RCC 7860 (cell line): ENCODE data around the gene U2SURP.
"Not testable (repeated sequence)": the region's sequence is repeated elsewhere in the genome, so short reads cannot be mapped to it uniquely, and the experiment has no call there.

Experiments used
- DNase-seq: peaks from one replicate; pipeline ENCODE4 v3.0.0-alpha.2; 2015; ENCODE audit warnings: low spot score
- FAIRE-seq: peaks from 2 replicates; lab custom pipeline; 2012; peaks lifted over from hg19 to GRCh38; lab: Jason Lieb, UNC

Gene U2SURP

DNA sequence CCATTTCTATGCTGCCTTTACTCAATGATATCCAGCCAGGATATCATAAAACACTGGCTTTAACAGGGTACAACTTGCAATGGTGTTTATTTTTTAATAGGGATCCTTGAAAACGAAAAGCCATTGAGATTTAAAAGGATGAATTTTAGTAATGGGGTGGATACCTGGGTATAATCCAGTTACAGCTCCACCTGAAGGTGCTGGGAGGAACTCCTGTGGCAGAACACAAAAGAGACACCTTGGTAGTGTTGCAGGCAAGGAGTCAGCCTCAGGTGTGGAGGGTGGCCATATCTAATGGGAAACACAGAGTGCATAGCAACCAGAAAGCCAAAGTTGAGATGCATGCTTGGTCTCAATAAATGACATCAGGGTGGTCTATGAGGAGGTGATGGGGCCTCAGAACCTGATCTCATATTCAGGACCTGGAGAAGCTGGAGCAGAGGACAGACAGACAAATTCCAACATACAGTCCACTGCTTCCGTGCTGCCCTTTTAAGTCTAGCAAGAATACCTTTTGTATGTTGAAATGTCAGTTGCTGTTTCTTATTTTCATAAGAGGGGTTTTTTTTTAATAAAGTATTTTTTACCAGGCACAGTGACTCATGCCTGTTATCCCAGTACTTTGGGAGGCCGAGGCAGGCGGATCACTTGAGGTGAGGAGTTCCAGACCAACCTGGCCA is 25.9 kb upstream of the U2SURP start:
- DNase-seq (no peak), FAIRE-seq (no peak)

DNA sequence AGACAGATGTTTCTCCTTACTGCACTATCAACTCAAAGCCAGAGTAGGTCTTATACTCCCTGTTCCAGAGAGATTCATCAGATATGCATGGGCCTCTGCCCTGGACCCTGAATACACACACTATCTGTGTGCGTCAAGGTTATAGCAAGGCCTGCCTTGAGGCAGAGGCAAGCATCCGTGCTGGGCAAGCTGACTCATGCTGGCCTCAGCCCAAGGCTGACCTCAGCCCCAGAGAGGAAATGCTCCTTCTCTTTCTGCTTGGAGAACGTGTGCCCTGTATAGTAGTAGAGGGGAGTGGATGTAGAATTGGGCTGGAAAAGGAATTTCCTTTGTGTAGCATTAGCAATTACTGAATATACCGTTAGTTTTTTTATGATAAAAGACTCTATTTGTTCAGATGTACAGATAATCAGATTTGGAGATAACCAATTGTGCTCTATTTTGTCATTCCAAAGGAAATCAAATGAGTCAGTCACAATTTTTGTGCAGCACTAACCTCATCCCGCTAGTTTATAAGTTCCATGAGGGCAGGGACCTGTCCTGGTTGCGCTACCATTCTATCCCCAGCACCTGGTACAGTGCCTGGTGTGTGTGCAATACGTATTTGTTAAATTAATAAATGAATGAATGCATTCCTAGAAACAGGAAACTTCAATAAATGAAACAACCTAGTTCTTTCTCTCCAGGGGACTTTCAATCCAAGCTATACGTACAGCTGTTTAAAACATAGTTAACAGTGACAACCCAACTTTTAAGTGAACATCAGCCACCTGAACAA is 24.6 kb upstream of the U2SURP start:
- FAIRE-seq (peak; percentile 97), DNase-seq (peak; percentile 92)

DNA sequence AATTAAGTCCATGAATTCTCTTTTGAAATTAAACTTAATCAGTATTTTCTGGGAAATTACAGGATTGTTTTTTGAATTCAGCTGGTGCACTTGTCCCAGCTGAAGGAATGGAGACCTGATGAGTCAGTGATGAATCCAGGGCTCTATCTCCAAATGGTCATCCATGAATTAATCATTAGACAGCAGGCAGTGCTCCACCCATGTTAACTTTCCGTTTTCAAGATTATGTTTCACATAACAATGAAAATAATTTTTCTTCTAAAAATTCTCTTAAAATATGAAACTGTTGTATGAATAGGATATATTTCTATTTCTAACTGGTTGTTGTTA is 24.0 kb upstream of the U2SURP start:
- FAIRE-seq (peak; percentile 95), DNase-seq (peak; percentile 72)

DNA sequence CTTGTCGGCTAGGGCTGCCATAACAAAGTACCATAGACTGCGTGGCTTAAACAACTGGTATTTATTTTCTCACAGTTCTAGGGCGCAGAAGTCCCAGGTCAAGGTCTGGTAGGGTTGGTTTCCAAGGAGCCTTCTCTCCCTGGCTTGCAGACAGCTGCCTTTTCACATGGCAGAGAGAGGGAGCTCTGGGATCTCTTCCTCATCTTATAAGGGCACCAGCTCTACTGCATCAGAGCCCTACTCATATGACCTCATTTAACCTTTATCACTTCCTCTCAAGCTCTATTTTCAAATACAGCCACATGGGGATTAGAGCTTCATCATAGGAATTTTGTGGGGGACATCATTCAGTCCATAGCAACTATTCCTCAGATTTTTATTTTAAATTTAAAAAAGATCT is 20.3 kb upstream of the U2SURP start:
- DNase-seq, result no peak
- no peak for FAIRE-seq

DNA sequence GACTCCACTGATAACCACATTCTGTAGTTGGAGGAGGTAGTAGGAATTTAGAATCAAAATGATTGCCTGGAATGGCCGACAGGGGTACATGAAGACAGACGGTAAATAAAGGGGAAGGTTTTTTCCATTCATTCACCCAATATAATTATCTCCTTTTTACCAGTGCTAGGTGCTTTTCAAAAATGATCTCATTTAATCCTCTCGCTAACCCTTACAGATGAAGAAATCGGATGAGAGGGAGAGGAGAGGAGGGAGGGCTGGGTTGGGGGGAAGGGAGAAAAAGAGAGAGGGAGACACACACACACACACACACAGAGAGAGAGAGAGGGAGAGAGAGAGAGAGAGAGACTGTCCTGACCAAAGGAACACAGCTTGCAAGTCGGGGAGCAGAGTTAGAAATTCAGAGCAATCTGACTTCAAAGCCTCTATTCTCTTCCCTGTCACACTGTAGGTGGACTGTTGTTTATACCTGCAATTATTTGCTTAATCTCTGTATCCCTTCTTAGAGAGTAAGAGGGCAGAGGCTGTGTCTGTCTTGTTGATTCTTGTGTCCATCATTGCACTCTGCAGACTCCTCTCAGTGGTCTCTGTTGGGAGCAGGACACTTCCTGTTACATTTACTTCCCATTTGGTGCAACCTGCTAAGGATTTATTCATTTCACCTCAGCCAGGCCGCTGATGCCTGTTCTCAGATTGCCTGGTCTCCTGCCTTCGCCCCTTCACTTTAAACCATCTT is 19.2 kb upstream of the U2SURP start:
- no peak for DNase-seq
- FAIRE-seq, result no peak

DNA sequence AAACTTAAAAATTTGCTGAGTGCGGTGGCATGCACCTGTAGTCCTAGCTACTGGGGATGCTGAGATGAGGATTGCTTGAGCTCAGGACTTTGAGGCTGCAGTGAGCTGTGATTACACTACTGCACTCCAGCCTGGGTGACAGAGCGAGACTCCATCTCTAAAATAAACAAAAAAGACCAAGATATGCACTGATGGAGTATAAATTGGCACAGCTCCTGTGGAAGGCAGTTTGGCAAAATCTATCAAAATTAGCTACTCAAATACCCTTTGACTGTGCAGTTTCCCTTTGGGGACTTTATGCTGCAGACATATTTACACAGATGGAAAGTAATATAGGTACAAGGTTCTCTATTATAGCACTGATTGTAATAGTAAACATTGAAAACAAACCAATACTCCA is 18.1 kb upstream of the U2SURP start:
- DNase-seq (no peak), FAIRE-seq (no peak)

DNA sequence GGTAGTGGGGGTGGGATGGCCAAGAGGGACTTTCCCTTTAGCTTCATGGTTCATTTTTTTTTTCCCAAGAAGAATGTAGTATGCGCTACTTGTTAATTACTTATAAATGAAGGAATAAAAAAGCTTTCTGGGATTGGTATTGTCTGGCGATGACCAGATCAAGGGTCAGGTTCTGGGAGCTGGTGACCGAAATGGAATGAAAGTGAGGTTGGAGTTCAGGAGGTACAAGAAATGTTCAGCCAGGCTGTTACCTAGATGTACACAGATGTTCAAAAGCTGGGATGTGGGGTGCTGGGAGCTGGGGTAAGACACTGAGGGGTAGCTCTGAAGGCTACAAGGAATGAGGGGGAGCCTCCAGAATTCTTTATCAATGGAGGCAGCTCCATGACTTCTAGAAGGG is 17.1 kb upstream of the U2SURP start:
- no peak for DNase-seq
- no peak for FAIRE-seq

DNA sequence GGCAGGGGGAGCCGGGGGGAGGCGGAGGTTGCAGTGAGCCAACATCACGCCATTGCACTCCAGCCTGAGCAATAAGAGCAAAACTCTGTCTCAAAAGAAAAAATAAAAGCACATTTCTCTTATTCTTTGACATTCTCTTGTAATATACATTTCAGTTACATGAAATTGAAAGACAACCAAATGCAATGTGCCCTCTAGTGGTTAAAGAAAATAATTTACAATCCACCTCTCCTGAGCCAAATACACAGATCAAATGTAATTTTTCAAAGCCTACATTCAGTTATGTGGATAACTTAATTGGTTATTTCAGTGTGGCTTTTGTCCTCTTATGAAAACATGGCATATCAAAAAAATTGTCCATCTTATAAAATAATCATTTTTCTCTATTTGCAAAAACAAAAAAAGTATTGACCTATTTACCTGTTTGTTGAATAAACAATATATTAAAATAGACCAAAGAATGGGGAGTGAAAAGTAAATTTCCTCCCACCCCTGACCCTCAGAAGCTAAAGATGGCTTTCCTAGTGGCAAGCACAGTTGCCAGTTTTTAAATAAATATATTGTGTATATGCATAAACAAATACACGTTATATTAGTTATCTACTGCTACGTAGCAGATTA is 14.2 kb upstream of the U2SURP start:
- DNase-seq, result peak; percentile 52
- FAIRE-seq, result peak; percentile 87

DNA sequence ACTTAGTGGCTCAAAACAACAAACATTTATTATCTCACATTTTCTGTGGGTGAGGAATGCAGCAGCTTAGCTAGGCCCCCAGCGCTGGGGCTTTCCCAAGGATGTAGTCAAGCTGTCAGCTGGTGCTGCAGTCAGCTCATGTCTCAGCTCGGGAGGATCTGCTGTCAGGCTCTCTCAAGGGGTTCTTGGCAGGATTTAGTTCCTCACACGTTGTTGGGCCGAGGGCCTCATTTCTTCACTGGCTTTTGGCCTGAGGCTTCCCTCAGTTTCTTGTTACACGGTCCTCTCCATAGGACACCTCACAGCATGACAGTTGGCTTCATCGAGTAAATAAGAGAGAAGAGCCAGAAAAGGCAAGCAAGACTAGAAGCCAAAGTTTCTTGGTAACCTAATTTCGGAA is 13.7 kb upstream of the U2SURP start:
- DNase-seq, result no peak
- no peak for FAIRE-seq

DNA sequence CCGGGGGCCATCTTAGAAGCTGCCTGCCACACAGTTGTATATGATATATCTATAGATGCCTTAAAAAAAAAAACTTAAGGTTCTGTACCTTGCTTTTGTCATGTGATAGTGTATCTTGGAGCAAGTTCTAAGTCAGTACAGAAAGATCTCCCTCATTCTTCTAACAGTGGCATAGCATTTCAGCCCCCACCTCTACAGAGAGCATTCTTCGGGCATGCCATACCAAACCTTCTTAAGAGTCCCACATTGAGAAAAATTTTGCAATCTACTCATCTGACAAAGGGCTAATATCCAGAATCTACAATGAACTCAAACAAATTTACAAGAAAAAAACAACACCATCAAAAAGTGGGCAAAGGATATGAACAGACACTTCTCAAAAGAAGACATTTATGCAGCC is 13.1 kb upstream of the U2SURP start:
- not testable (repeated sequence) for FAIRE-seq, DNase-seq

DNA sequence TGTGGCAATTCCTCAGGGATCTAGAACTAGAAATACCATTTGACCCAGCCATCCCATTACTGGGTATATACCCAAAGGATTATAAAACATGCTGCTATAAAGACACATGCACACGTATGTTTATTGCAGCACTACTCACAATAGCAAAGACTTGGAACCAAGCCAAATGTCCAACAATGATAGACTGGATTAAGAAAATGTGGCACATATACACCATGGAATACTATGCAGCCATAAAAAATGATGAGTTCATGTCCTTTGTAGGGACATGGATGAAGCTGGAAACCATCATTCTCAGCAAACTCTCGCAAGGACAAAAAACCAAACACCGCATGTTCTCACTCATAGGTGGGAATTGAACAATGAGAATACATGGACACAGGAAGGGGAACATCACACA is 12.5 kb upstream of the U2SURP start:
- DNase-seq, FAIRE-seq: not testable (repeated sequence)

DNA sequence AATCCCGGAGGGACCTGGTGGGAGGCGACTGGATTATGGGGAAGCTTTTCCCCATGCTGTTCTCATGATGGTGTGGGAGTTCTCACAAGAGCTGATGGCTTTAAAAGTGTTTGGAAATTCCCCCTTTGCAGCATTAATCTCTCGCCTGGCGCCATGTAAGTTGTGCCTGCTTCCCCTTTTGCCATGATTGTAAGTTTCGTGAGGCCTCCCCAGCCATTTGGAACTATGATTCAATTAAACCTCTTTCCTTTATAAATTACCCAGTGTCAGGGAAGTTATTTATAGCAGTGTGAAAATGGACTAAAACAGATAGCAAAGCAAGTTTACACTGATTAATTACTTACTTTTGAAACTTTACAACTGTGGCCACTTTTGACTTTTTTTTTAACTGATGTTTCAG is 10.6 kb upstream of the U2SURP start:
- DNase-seq, result no peak
- no peak for FAIRE-seq

DNA sequence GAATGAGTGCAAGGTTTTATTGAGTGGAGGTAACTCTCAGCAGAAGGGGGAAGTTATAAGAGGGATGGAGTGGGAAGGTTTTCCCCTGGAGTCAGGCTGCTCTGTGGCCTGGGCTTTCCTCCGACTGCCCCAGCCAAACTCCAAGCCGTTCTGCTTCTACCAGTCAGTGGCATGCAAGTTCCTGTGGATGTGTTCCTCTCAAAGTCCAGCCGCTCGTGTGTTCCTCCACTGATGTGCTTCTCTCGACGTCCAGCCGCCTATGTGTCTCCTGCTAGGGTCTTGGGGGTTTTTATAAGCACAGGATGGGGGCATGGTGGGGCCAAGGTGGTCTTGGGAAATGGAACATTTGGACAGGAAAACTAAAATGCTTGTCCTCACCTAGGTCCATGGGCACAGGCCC is 9.0 kb upstream of the U2SURP start:
- no peak for FAIRE-seq
- no peak for DNase-seq

DNA sequence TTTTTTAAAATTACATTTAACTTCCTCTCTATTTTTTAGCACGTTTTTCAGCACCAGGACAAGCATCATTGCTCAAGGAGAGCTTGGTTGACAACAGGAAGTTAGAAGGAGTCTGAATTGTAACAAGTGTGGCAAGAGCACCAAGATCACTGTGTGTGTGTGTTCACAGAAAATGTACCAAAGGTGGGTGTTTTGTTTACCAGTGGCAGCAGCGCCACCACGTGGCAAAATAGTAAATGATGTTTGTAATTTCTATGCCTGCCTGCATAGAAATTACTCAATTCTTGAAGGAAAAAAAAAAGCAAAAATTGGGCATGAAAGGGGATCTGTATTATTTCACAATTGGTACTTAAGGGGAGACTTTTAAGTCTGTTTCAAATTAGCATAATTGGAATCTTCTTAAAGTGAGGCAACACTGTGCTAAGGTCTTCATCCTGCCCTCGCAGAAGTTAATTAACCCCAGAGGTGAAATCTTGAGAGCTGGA is 7.4 kb upstream of the U2SURP start:
- FAIRE-seq (peak; percentile 75), DNase-seq (peak; percentile 41)

DNA sequence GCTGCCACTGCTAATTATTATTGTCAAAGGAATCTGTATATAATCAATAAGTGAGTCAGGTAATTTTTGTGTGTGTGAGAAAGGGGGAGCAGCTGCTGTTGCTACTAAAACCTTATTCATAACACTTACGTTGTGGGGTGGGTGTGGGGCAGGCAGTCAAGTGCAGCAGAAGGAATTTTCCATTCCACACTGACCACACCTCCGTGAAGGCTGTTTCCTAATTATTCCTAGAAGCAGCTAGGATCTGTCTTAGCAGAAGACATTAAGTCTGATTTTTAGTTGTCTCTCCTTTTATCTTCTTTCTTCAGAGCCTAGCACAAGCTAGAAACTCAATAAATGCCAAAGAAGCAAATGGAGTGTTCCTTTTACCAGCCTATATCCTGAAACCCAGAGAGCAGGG is 4.0 kb upstream of the U2SURP start:
- DNase-seq (no peak), FAIRE-seq (no peak)

DNA sequence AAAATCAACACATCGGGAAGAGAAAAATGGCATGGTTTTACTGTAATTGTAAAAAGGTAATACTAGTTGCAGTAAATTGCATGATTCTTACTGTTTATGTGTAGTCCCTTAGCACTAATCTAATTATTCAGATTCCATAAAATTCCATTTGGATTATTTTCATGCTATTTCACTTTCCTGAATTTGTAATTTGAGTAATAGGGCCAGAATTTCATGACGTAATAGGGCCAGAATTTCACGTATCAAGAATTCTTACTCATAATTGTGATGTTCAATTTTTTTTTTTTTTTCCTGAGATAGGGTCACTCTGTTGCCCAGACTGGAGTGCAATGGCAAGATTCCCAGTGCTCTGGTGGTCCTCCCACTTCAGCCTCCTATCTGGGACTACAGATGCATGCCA is 2.9 kb upstream of the U2SURP start:
- FAIRE-seq (no peak), DNase-seq (no peak)

DNA sequence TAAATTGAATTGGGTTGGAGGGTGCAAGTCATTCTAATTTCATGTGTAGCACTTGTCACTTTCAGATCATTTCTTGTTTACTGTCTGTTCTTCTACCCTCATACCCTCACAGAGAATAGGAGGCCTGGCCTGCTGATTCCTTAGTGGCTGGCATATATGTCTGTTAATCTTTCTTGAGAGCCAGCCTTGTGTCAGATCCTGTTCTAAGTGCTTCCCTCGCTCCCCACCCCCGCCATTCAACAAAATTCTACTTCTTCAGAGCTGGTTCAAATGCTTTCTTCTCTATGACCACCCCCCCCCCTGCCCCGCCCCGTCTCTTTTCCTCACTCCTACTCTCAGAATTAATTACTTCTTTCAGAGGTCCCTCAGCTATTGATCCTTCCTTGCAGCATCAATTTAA is 1.5 kb upstream of the U2SURP start:
- FAIRE-seq (no peak), DNase-seq (peak; percentile 22)

DNA sequence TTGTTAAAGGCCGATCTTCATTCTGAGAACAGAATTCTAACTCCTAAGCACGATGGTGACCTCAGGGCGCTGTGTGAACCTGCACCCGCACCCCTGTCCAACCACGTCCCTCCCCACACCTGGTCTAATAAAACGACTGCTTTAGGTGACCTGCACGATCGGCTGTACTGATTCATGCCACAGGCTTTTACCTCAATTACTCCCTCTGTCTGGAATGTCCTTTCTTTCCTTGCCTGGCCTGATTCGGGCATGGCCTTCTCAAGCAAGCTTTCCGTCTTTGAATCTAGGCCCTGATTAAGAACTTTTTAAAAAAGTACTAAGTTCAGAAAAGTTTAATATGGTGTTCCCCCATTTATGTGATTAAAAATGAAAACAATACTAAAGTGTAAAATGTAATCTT is 842 bp upstream of the U2SURP start:
- DNase-seq (peak; percentile 81), FAIRE-seq (peak; percentile 17)

DNA sequence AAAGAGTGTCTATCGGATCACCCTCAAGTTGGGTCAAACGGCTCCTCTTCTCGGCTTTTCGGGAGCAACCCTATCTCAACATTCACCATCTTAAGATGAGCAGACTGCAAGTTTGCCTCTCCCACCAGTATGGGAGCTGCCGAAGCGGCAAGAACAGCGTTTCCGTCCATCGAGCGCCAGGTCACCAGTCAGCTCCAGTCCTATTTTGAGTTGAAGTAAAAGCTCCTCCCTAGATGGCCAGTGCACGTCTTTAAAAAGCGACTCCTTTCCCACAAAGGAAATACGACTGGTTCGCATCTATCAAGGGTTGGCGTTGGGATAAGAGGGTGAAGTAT is 369 bp upstream of the U2SURP start:
- DNase-seq, result no peak
- no peak for FAIRE-seq

DNA sequence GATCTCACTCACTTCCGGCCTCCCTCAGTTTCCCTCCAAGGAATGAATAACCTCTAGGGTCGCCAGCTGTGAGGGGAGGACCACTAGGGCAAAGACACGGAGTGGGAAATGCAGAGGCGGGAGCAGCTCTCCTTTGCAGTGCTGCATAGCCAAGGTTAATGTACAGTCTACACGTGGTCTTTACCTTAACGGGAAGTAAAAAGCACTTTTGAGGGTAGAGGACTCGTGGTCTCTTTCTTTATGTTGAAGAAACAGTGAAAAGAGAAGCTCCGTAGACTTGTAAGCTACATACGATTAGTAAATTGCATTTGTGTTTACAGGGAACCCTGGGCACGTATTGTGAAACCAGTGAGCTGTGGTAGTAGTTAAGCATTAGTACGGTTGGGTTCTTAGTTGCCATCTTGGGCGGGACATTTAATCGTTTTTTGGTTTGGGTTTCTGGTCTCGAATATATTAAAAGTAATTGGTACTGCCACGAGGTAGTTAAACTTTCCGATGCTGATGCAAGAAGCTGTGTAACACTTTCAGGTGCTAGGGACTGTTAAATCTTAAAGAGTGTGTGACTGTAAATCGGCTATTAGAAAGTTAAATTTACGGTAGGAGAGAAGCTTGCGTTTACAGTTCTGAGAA is 828 bp downstream of the U2SURP start:
- DNase-seq (peak; percentile 20), FAIRE-seq (no peak)

DNA sequence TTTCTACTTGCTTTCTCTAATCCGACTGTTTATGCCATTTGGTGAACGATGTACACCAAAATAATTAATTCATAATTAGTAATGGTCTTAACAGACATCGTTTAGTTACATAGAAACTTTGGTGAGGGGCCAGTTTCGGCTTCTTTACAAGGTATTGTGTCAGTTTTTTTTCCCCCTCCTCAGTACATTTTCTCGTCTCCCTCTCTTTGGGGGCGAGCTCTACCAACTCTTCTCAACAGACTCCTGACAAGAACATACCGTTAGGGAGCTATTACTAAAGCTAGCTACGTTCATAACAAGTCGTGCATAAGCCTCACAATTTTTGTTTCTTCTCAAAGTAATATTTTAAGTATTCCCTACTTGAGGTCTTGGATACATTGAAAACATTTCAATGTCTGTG is 1.4 kb downstream of the U2SURP start:
- DNase-seq (no peak), FAIRE-seq (no peak)
